DMS153 treated with DMSO at 0.1 percent for 48 hours (cell line): ENCODE results near the gene OPN1MW.
A peak's percentile ranks its signal among the peaks of the same experiment; 100 is the strongest.
"Not testable (repeated sequence)": the region's sequence is repeated elsewhere in the genome, so short reads cannot be mapped to it uniquely, and the experiment has no call there.

Experiments
- DNase-seq: peaks from one replicate; lab custom pipeline; 2025; ENCODE audit not compliant: unreplicated experiment; lab: John Stamatoyannopoulos, UW

OPN1MW gene

GRCh38 chrX:154182296-154182695, at the start of gene OPN1MW:
Gene OPN1MW (plus strand): TSS chrX:154182596. CDS start chrX:154182678, 82 bp downstream.
- not testable (repeated sequence) for DNase-seq

GRCh38 chrX:154135458-154136229, 46.8 kb upstream of the OPN1MW start:
- no peak for DNase-seq

- peak; percentile 63 for DNase-seq
Measured at GRCh38 chrX:154136627-154137161, 45.7 kb upstream of the OPN1MW start.

- no peak for DNase-seq
Measured at GRCh38 chrX:154138857-154139256, 43.5 kb upstream of the OPN1MW start.

- DNase-seq, result no peak
Measured at GRCh38 chrX:154140206-154140605, 42.2 kb upstream of the OPN1MW start.

GRCh38 chrX:154140742-154141141, 41.7 kb upstream of the OPN1MW start:
- DNase-seq, result no peak

- DNase-seq, result no peak
Measured at GRCh38 chrX:154142386-154142785, 40.0 kb upstream of the OPN1MW start.

- no peak for DNase-seq
Measured at GRCh38 chrX:154142950-154143745, 39.2 kb upstream of the OPN1MW start.

GRCh38 chrX:154144010-154144409, 38.4 kb upstream of the OPN1MW start, which contains the start of gene OPN1LW:
Gene OPN1LW (plus strand): TSS chrX:154144243. CDS start chrX:154144284, 41 bp downstream.
- DNase-seq, result not testable (repeated sequence)

GRCh38 chrX:154151030-154151429, 31.4 kb upstream of the OPN1MW start:
- DNase-seq, result not testable (repeated sequence)

GRCh38 chrX:154156221-154156620, 26.2 kb upstream of the OPN1MW start:
- not testable (repeated sequence) for DNase-seq

- not testable (repeated sequence) for DNase-seq
Measured at GRCh38 chrX:154157207-154157606, 25.2 kb upstream of the OPN1MW start.

GRCh38 chrX:154159345-154159744, 23.1 kb upstream of the OPN1MW start:
- DNase-seq, result not testable (repeated sequence)

- DNase-seq, result not testable (repeated sequence)
Measured at GRCh38 chrX:154164902-154165301, 17.5 kb upstream of the OPN1MW start.

- DNase-seq, result not testable (repeated sequence)
Measured at GRCh38 chrX:154168384-154168783, 14.0 kb upstream of the OPN1MW start.

- DNase-seq, result not testable (repeated sequence)
Measured at GRCh38 chrX:154172535-154172943, 9.9 kb upstream of the OPN1MW start.

- DNase-seq, result not testable (repeated sequence)
Measured at GRCh38 chrX:154174356-154174755, 8.0 kb upstream of the OPN1MW start.

GRCh38 chrX:154183794-154184193, 1.4 kb downstream of the OPN1MW start:
- not testable (repeated sequence) for DNase-seq

- DNase-seq, result not testable (repeated sequence)
Measured at GRCh38 chrX:154192846-154193245, 10.4 kb downstream of the OPN1MW start.

GRCh38 chrX:154194316-154194715, 11.9 kb downstream of the OPN1MW start:
- DNase-seq, result not testable (repeated sequence)

- not testable (repeated sequence) for DNase-seq
Measured at GRCh38 chrX:154196466-154196865, 14.1 kb downstream of the OPN1MW start.
